Measurements from ENCODE around the gene RFX2.
A peak's percentile ranks its signal among the peaks of the same experiment; 100 is the strongest.

DNA sequence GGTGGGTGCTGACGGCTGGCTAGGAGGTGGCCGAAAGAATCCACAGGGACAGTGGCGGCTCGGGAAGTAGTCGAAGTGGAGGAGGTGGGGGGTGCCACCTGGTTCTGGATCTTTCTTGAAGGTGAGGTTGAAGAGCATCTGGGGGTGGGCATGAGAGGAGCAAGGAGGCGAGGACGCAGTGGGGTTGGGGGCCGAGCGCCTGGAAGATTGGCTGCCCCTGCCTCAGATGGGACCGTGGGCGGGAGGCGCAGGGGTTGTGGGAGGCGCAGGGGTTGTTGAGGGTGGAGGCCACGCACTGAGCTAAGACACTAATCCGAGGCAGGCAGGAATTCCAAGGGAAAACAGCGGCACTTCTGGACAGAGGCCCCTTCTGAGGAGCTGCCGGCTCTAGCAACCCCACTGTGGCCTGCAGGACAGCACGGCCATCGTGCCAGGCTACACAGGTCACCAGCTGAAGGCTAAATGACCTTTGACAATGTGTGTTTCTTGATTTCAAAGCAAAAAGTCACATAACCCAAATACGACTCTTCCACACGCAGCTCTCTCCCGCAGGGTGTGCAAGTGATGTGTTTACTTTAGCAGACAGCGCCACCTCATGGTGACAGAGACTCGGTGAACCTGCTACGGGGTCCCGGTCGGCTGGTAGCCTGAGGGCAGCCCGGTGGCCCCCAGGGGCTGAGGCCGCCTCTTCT is 88.3 kb downstream of the RFX2 start:
- no peak for TF ChIP-seq POLR2A (IDR thresholded peaks at IDR 0.05)
- TF ChIP-seq, protein P1, sequence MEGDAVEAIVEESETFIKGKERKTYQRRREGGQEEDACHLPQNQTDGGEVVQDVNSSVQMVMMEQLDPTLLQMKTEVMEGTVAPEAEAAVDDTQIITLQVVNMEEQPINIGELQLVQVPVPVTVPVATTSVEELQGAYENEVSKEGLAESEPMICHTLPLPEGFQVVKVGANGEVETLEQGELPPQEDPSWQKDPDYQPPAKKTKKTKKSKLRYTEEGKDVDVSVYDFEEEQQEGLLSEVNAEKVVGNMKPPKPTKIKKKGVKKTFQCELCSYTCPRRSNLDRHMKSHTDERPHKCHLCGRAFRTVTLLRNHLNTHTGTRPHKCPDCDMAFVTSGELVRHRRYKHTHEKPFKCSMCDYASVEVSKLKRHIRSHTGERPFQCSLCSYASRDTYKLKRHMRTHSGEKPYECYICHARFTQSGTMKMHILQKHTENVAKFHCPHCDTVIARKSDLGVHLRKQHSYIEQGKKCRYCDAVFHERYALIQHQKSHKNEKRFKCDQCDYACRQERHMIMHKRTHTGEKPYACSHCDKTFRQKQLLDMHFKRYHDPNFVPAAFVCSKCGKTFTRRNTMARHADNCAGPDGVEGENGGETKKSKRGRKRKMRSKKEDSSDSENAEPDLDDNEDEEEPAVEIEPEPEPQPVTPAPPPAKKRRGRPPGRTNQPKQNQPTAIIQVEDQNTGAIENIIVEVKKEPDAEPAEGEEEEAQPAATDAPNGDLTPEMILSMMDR (IDR thresholded peaks at IDR 0.05 in 4 of 5, conservative IDR thresholded peaks at IDR 0.05 in 1 of 5): peak; percentile 50 to 78 (median 74)

Measured in gastrocnemius medialis (tissue), 4 donors.